Mesothelial cell of epicardium (in vitro differentiated cells): ENCODE measurements around the gene CACNG7. TPM values are rescaled to one million over a fixed set of nuclear protein-coding genes. Genes with fewer than 3 reads are reported as not detected.

Experiments
- DNase-seq, 2 experiments: peaks; one replicate each; pipeline ENCODE4 v3.0.0; 2021; ENCODE audit warnings: low spot score in 2 of 2; ENCODE audit not compliant: unreplicated experiment in 2 of 2
- H3K27ac Mint-ChIP-seq: 2 replicates; pipeline ENCODE4 v1.8.0; 2021; ENCODE audit warnings: mixed read lengths
- H3K27me3 Mint-ChIP-seq: 2 replicates; pipeline ENCODE4 v1.8.0; 2021; ENCODE audit warnings: low read depth, mixed read lengths
- H3K36me3 Mint-ChIP-seq: 2 replicates; pipeline ENCODE4 v1.8.0; 2021; ENCODE audit warnings: mixed read lengths
- H3K4me1 Mint-ChIP-seq: 2 replicates; pipeline ENCODE4 v1.8.0; 2021; ENCODE audit warnings: mixed read lengths
- H3K4me3 Mint-ChIP-seq: 2 replicates; pipeline ENCODE4 v1.8.0; 2021; ENCODE audit warnings: mild to moderate bottlenecking, moderate library complexity, mixed read lengths
- H3K9me3 Mint-ChIP-seq: 2 replicates; pipeline ENCODE4 v1.8.0; 2021; ENCODE audit warnings: mixed read lengths
- total RNA-seq: library from RNA; stranded (reverse); gene quantifications from 3 replicates; pipeline ENCODE4 v1.2.1, GENCODE V29; 2021
- TF ChIP-seq, protein P1 (sequence below): fragments of 200-600 bp; sonication (generic); IDR thresholded peaks from one replicate; pipeline ENCODE4 v1.5.0; 2021; ENCODE audit warnings: antibody characterized with exemption; ENCODE audit not compliant: unreplicated experiment

CACNG7 gene
- total RNA-seq, 1 donor from 2014 or later: 0.76 TPM

- TF ChIP-seq, protein P1, sequence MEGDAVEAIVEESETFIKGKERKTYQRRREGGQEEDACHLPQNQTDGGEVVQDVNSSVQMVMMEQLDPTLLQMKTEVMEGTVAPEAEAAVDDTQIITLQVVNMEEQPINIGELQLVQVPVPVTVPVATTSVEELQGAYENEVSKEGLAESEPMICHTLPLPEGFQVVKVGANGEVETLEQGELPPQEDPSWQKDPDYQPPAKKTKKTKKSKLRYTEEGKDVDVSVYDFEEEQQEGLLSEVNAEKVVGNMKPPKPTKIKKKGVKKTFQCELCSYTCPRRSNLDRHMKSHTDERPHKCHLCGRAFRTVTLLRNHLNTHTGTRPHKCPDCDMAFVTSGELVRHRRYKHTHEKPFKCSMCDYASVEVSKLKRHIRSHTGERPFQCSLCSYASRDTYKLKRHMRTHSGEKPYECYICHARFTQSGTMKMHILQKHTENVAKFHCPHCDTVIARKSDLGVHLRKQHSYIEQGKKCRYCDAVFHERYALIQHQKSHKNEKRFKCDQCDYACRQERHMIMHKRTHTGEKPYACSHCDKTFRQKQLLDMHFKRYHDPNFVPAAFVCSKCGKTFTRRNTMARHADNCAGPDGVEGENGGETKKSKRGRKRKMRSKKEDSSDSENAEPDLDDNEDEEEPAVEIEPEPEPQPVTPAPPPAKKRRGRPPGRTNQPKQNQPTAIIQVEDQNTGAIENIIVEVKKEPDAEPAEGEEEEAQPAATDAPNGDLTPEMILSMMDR: no peak
- Mint-ChIP-seq H3K4me1 (no peaks in the 10 kb centered on the region), H3K9me3 (no peaks in the 10 kb centered on the region), H3K36me3 (no peaks in the 10 kb centered on the region), H3K27ac (no peak overlapping the region), H3K27me3 (peaks cover 54% of the 10 kb centered on the region), H3K4me3 (no peak overlapping the region)
- DNase-seq: no peak
Measured at GRCh38 chr19:53916004-53916403, 6.9 kb downstream of the CACNG7 start.

- H3K27ac Mint-ChIP-seq: no peak overlapping the region
- TF ChIP-seq, protein P1: no peak
- H3K27me3 Mint-ChIP-seq: peaks cover 41% of the 10 kb centered on the region
- H3K4me1 Mint-ChIP-seq: no peaks in the 10 kb centered on the region
- no peak overlapping the region for H3K4me3 Mint-ChIP-seq
- no peaks in the 10 kb centered on the region for H3K36me3 Mint-ChIP-seq
- no peaks in the 10 kb centered on the region for H3K9me3 Mint-ChIP-seq
- no peak for DNase-seq
Measured at GRCh38 chr19:53917356-53917755, 8.3 kb downstream of the CACNG7 start.

DNA sequence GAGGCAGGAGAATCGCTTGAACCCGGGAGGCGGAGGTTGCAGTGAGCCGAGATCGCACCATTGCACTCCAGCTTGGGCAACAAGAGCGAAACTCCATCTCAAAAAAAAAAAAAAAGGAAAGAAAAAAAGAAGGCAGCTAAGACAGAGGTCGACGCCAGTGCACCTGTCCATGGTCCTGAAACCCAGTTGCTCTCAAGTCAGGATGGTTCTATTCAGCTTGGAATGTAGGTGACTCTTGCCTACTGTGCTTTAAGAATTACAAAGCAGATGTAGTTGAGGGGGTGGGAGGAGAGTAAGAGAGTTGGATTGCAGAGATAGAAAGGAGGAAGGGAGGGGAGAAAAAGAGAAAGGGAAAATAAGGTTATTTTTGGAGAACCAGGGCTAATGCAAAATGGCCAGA, 18.7 kb downstream of the CACNG7 start:
- H3K4me3 Mint-ChIP-seq: no peak overlapping the region
- H3K9me3 Mint-ChIP-seq: no peaks in the 10 kb centered on the region
- H3K27ac Mint-ChIP-seq: no peak overlapping the region
- DNase-seq: peak; percentile 58 to 78
- H3K36me3 Mint-ChIP-seq: no peaks in the 10 kb centered on the region
- H3K27me3 Mint-ChIP-seq: peaks cover 13% of the 10 kb centered on the region
- TF ChIP-seq, protein P1: no peak
- H3K4me1 Mint-ChIP-seq: no peaks in the 10 kb centered on the region

GRCh38 chr19:53936029-53936428, 27.0 kb downstream of the CACNG7 start:
- TF ChIP-seq, protein P1: no peak
- Mint-ChIP-seq H3K9me3 (no peaks in the 10 kb centered on the region), H3K36me3 (no peaks in the 10 kb centered on the region), H3K4me1 (no peaks in the 10 kb centered on the region), H3K27me3 (peaks cover 44% of the 10 kb centered on the region), H3K4me3 (no peak overlapping the region), H3K27ac (no peak overlapping the region)
- DNase-seq: no peak

GRCh38 chr19:53942001-53942786, 33.1 kb downstream of the CACNG7 start:
- Mint-ChIP-seq H3K27me3 (peaks cover 81% of the 10 kb centered on the region), H3K36me3 (no peaks in the 10 kb centered on the region), H3K9me3 (no peaks in the 10 kb centered on the region), H3K4me1 (no peaks in the 10 kb centered on the region), H3K27ac (no peak overlapping the region), H3K4me3 (no peak overlapping the region)
- DNase-seq: no peak
- TF ChIP-seq, protein P1: no peak

DNA sequence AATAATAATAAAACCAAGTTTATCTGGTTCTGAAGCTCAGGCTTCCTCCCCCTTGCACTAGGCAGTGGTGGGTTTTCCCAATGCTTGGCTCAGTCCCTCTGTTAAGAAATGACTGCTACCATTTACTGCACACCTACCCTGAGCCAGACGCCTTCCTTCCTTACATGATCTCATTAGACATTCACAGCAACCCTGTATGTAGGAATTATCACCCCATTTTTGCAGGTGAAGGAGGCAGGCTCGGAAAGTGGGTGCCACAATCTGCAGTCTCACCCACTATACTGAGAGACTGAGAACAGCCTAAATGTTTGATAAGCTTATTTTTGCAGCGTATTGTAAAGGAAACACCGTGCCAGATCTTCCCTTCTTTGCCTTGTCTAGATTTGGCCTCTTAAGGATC, 35.3 kb downstream of the CACNG7 start:
- no peaks in the 10 kb centered on the region for H3K9me3 Mint-ChIP-seq
- H3K4me1 Mint-ChIP-seq: no peaks in the 10 kb centered on the region
- H3K27ac Mint-ChIP-seq: no peak overlapping the region
- no peaks in the 10 kb centered on the region for H3K36me3 Mint-ChIP-seq
- no peak for DNase-seq
- no peak overlapping the region for H3K4me3 Mint-ChIP-seq
- H3K27me3 Mint-ChIP-seq: peaks cover 79% of the 10 kb centered on the region
- TF ChIP-seq, protein P1: no peak
